Measurements from ENCODE around the gene MYLK2.

DNA sequence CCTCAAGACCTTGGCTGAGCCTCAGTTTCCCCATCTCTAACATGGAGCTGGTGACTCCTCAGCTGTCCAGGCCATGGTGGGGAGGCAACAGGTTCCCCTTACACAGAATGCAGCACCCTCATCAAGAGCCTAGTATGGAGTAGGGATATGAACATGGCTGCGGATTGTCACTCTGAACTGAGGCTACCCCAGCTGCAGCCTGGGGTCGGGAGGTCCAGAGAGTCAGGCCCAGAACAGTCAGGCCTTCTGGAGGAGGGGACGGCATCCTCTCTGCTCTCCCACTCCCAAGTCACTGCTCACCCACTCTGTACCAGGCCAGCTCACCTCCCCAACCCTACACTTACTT is 27.6 kb downstream of the MYLK2 start:
- TF ChIP-seq CTCF (IDR thresholded peaks at IDR 0.05), result no peak
- TF ChIP-seq POLR2A (IDR thresholded peaks at IDR 0.05), result no peak

Data from body of pancreas (tissue), 4 donors.